Activated naive CD8-positive, alpha-beta T cell (primary cell): Measurements from ENCODE around the gene C22orf15.

ENCODE experiments used
- H3K27ac Mint-ChIP-seq: one replicate; pipeline ENCODE4 v1.8.0; 2021; ENCODE audit warnings: mixed read lengths
- H3K27me3 Mint-ChIP-seq: one replicate; pipeline ENCODE4 v1.8.0; 2021; ENCODE audit warnings: mixed read lengths
- H3K36me3 Mint-ChIP-seq: one replicate; pipeline ENCODE4 v1.8.0; 2021; ENCODE audit warnings: mixed read lengths
- H3K4me1 Mint-ChIP-seq: one replicate; pipeline ENCODE4 v1.8.0; 2021; ENCODE audit warnings: low read depth, mixed read lengths
- H3K4me3 Mint-ChIP-seq: one replicate; pipeline ENCODE4 v1.8.0; 2021; ENCODE audit warnings: mild to moderate bottlenecking, mixed read lengths
- H3K9me3 Mint-ChIP-seq: one replicate; pipeline ENCODE4 v1.8.0; 2021; ENCODE audit warnings: low read depth, mixed read lengths

C22orf15 gene

DNA sequence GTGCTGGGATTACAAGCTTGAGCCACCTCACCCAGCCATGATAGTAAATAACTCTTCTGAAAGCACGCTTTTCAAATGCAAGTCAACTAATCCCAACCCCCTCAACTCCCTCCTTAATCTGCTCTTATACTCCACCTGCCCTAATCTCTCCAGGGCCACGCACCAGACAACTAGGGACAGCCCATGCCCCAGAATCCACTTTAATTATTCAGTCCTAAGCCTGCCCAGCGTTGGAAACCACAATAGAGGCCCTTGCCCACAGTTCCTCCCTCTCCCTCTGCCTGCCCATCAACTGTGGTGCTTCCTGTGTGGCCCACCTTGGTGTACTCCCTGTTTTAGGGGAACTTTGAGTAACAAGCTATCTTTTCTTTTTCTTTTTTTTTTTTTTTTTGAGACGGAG is 5.9 kb upstream of the C22orf15 start:
- Mint-ChIP-seq H3K4me3 (no peak overlapping the region), H3K4me1 (no peaks in the 10 kb centered on the region), H3K9me3 (no peaks in the 10 kb centered on the region), H3K27ac (no peak overlapping the region), H3K27me3 (no peaks in the 10 kb centered on the region), H3K36me3 (no peaks in the 10 kb centered on the region)

DNA sequence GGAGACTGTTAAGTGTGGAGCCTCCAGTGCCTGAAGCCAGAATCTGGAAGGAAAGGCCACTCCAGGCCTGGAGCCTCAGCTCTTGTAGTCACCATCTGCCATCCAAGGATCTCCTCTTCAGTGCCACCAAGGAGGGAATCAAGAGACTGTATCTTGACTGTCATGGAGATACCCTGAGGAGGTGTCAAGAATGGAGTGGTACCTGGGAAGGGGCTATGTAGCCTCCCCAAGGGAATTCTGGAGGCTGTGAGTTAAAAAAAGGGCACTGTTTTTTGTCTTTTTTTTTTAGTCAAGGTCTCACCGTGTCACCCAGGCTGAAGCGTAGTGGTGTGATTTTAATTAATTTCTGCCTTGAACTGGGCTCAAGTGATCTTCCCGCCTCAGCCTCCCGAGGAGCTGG is 3.2 kb upstream of the C22orf15 start:
- Mint-ChIP-seq H3K9me3 (no peaks in the 10 kb centered on the region), H3K36me3 (no peaks in the 10 kb centered on the region), H3K4me1 (peaks cover 21% of the 10 kb centered on the region), H3K4me3 (no peak overlapping the region), H3K27me3 (no peaks in the 10 kb centered on the region), H3K27ac (no peak overlapping the region)

DNA sequence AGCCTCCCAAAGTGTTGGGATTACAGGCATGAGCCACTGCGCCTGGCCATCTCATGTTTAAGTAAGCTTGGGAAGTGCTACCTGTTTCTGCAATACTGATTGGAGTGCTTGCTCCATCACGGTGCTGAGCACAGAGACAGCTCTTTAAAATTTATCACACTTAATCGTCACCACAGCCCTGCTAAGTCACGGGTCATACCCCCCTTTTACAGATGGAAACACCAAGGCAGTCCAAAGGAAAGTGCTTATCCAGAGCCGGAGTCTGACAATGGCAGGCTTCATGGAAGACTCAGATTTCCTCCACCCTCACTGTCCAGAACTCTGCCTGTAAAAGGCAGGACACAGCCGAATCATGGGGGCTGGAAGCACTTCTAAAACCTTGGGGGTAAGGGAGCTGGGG is 2.7 kb upstream of the C22orf15 start:
- H3K4me3 Mint-ChIP-seq, result no peak overlapping the region
- H3K36me3 Mint-ChIP-seq, result no peaks in the 10 kb centered on the region
- no peak overlapping the region for H3K27ac Mint-ChIP-seq
- H3K27me3 Mint-ChIP-seq, result no peaks in the 10 kb centered on the region
- no peaks in the 10 kb centered on the region for H3K9me3 Mint-ChIP-seq
- H3K4me1 Mint-ChIP-seq, result peaks cover 26% of the 10 kb centered on the region

DNA sequence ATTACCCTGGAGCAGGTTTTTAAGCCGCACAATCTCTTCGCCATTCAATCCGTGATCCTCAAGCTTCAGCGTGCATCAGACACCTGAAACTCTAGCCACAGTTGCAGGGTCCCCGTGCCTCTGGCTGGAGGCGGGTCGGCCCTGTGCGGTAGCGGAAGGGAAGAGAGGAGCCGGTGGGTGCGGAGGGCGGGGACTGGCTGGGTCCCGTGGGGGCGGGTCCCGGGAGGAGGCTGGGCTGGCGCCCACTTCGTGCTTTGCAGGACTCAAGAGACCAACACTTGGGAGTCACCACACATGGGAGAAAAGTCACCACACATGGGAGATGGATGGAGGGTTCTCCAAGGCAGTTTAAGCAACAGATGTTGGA is 772 bp downstream of the C22orf15 start:
- Mint-ChIP-seq H3K36me3 (no peaks in the 10 kb centered on the region), H3K4me1 (peaks cover 40% of the 10 kb centered on the region), H3K27me3 (no peaks in the 10 kb centered on the region), H3K9me3 (no peaks in the 10 kb centered on the region), H3K4me3 (peak overlapping the region; percentile 76), H3K27ac (peak overlapping the region; percentile 75)

DNA sequence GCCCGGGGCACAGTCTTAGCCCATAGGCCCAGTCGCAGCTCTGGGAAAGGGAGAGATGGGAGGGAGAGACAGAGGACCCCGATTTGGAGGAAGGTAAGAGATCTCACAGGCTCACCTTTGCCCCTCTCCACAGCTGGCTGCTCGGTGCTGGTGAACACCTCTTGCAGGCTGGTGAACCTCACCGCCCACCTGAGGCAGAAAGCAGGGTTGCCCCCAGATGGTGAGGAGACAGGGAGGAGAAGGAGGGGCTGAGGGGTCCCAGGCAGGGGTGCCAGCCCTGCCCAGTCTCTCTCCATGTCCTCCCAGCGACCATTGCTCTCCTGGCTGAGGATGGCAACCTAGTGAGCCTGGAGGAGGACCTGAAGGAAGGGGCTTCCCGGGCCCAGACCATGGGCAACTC is 1.2 kb downstream of the C22orf15 start:
- Mint-ChIP-seq H3K27ac (peak overlapping the region; percentile 75), H3K27me3 (no peaks in the 10 kb centered on the region), H3K4me3 (peak overlapping the region; percentile 76), H3K4me1 (peaks cover 40% of the 10 kb centered on the region), H3K36me3 (no peaks in the 10 kb centered on the region), H3K9me3 (no peaks in the 10 kb centered on the region)

DNA sequence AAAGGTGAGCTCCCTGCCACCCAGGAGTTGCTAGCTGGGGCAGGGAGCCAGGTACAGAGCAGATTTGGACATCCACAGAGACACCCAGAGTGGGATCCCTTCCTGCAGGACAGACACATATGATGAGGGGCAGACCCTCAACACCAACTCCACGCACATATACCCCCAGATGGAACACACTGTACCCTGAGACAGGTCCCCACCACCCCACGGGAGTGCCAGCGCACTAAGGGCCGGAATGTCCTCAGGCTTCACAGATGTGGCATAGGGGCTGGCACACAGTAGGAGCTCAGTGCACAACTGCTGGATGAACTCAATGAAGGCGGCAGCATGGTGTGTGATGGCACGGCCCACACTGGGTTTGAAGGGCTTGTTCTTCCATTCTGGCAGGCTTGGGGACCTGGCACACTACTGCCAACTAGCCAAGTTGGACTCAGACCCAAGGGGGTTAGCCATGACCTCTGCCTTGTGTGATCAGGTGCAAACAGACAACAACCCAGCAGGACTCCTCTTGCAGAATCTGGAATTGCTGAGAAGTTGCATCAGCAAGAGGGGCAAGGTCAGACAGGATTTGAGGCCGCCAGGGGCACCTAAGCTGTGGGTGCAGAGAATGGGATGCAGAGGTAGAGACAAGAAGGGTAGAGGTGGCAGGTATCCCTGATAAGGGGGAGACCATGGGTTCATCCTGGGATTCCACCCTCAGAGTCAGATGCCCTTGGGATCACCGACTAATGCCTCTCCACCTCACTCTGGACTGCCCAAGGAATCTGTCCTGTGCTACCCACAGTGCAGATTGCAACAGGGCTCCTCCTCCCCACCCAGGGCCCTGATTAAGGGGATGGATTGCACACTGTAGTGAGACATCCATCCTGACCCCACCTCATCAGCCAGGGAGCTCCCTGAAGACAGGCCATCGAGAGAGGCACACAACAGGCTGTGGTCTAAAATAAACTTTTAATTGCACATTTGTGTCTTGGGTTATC is 2.4 kb downstream of the C22orf15 start:
- H3K27me3 Mint-ChIP-seq, result no peaks in the 10 kb centered on the region
- no peaks in the 10 kb centered on the region for H3K9me3 Mint-ChIP-seq
- no peaks in the 10 kb centered on the region for H3K36me3 Mint-ChIP-seq
- peak overlapping the region; percentile 69 for H3K4me3 Mint-ChIP-seq
- peak overlapping the region; percentile 46 for H3K27ac Mint-ChIP-seq
- peaks cover 42% of the 10 kb centered on the region for H3K4me1 Mint-ChIP-seq

DNA sequence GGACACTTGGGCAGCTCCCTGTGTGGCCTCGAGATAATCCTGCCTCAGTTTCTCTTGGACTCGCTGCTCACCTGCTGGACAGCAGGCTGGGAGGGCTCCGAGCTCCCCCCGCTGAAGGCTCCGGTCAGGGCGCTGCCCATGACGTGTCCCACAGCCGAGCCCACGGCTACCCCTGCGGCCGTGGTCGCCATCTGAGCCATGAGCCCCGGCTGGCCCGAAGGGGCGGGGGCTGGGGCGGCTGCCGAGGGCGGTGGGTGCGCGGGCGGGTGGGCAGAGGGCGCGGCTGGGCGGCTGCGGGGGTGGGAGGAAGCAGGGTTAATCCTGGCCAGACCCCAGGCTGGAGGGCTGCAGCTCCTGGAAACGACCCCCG is 4.5 kb downstream of the C22orf15 start:
- Mint-ChIP-seq H3K27me3 (no peaks in the 10 kb centered on the region), H3K4me3 (peak overlapping the region; percentile 83), H3K9me3 (no peaks in the 10 kb centered on the region), H3K27ac (peak overlapping the region; percentile 70), H3K36me3 (no peaks in the 10 kb centered on the region), H3K4me1 (peaks cover 51% of the 10 kb centered on the region)

DNA sequence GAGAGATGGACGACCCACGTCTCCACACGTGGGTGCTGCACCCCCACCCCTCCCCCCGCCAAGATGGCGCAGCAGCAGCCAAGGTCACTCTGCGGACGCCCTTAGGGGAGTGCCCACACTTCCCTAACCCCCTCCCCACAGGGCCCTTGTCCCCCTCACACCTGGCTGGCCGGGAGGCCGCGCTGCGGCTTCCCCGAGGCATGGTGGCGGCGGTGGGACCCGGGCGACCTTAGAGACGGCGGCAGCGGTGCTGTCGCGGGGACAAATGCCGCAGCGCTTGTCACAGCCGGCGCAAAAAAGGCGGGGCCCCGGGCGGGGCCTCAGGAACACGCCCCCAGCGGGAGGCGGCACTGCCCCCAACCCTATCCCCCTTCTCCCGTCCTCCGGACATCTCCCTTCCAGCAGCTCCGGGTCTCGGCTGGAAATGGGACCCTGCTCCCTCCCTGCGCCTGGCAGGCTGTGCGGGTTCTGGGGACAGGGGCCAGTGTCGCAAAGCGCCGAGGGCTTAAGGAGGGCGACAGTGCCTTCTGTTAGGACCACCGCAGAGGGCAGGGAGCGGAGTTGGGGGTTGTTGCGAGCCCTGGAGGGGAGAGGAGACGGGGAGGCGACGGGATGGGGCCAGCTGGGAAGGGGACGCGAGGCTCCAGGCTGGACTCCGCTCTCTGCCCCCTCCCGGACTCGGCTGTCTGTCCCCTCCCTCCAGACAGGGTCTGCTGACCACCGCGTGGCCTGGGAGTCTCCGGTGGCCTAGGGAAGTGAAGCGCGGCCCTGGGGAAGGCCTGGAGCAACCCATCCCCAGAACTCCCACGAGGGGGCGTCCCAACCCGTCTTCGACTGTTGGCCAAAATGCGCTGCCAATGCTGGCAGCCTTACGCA is 5.1 kb downstream of the C22orf15 start, which contains the start of gene CHCHD10:
CHCHD10 (minus strand) TSS at position 300 of the 876 bp plus-strand sequence; CDS start at position 202, 98 bp downstream.
- Mint-ChIP-seq H3K9me3 (no peaks in the 10 kb centered on the region), H3K4me1 (peaks cover 47% of the 10 kb centered on the region), H3K36me3 (no peaks in the 10 kb centered on the region), H3K4me3 (peak within 1 kb of the TSS; percentile 87), H3K27me3 (no peaks in the 10 kb centered on the region), H3K27ac (peak within 1 kb of the TSS; percentile 70)

DNA sequence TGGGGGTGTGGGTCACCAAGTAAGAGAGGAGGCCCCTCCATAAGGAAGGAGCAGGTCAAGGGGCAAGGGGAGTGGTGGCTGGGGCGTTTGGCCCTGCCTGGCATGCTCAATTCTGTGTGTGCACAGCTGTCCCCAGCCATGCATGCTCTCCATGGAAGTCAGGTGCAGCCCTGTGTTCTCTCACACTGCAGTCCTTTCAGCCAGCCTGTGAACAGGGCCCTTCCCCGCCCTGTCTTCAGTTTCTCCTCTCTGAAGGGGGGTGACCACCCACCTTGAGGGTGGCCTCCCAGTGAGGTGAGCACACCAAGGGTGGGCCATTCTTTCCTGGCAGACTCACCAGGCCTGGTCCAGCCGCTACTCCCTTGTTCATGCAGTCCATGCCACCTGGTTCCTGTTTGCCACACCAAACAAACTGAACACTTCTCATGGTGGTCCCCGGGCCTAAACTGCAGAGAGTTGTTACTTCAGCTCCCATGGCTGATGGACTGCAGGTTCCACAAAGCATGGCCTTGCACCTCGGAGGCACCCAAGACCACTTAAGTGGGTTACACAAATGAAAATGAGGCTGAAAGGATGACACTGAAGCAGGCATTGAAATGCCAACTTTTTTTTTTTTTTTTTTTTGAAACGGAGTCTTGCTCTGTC is 6.7 kb downstream of the C22orf15 start:
- H3K4me3 Mint-ChIP-seq, result peak overlapping the region; percentile 38
- no peaks in the 10 kb centered on the region for H3K9me3 Mint-ChIP-seq
- peaks cover 38% of the 10 kb centered on the region for H3K4me1 Mint-ChIP-seq
- H3K27me3 Mint-ChIP-seq, result no peaks in the 10 kb centered on the region
- H3K27ac Mint-ChIP-seq, result no peak overlapping the region
- no peaks in the 10 kb centered on the region for H3K36me3 Mint-ChIP-seq

DNA sequence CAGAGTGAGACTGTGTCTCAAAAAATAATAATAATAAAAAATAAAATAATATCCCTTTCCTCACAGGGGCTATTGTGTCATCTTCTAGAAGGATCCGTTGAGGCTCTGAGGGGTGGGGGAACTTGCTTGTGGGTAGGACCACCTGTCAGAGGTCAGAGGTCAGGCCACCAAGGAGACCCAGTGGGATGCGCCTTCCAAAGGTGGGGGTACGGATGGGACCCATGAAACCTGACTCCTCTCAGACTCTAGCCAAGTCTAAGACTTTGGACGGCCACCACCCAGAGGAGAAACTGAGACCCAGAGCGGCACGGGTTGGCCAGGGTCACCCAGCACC is 9.5 kb downstream of the C22orf15 start:
- H3K9me3 Mint-ChIP-seq, result no peaks in the 10 kb centered on the region
- H3K27ac Mint-ChIP-seq, result no peak overlapping the region
- H3K4me1 Mint-ChIP-seq, result peaks cover 17% of the 10 kb centered on the region
- H3K4me3 Mint-ChIP-seq, result peak overlapping the region; percentile 75
- H3K27me3 Mint-ChIP-seq, result no peaks in the 10 kb centered on the region
- no peaks in the 10 kb centered on the region for H3K36me3 Mint-ChIP-seq

DNA sequence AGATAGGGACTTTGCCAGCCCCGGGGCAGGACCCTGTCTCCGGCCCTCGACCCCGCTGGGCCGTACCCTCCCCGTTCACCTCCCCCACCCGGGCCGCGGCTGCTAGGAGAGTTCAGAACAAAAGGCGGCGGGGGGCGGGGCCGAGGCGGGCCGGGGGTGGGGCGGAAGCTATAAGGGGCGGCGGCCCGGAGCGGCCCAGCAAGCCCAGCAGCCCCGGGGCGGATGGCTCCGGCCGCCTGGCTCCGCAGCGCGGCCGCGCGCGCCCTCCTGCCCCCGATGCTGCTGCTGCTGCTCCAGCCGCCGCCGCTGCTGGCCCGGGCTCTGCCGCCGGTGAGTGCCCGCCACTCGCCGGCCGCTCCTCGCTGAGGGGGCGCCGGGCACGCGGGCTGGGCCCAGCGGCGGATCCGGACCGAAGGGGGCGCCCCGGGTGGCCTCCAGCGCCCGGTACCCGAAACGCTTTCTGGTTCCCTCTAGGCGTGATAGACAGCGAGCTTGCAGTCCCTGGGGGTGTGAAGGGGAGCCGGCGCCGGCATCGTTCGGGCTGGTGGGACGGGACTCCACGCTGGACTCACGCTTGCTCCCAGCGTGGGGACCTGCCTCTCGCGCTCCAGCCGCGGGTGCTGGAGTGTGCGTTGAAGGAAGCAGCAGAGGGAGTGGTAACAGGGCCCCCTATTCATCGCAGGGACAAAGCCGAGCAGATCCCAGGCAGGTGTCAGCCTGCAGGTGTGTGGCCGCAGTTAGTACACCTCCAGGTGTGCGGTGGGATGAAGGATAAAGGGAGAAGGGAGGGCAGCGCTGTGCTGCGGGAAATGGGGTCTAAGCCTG is 10.1 kb downstream of the C22orf15 start, which contains the start of gene MMP11:
MMP11 (plus strand) TSS at position 201 of the 825 bp plus-strand sequence; CDS start at position 223, 22 bp downstream.
- H3K4me3 Mint-ChIP-seq, result peak within 1 kb of the TSS; percentile 75
- peak within 1 kb of the TSS; percentile 3 for H3K27ac Mint-ChIP-seq
- H3K9me3 Mint-ChIP-seq, result no peaks in the 10 kb centered on the region
- no peaks in the 10 kb centered on the region for H3K36me3 Mint-ChIP-seq
- no peaks in the 10 kb centered on the region for H3K27me3 Mint-ChIP-seq
- peaks cover 17% of the 10 kb centered on the region for H3K4me1 Mint-ChIP-seq

DNA sequence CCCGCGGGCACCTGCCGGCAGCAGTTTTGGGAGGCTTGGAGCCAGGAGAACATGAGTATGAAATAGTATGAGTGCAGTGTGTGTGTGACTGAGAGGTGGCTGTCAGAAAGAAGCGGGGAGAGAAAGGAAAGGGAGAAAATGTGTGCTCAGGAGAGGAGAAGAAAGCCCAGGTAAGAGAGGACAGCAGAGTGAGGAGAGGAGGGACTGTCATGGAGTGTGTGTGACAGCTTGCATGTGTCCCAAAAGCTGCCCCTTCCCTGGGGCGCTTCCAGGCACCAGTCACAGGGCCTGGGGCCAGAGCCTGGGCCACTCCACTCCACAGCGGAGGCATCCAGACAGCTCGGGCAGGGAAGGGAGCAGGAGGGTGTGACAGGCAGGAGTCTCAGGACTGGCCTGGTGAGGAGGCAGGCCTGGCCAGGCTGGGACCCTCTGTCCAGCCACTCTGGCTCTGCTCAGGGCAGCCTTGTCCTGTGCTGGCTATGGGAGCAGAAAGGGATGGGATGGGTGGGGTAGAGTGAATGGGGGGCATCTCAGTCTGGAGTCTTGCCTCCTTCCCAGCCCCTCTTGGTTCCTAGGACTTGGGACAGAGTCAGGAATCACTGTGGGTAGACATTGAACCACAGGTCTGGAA is 10.8 kb downstream of the C22orf15 start:
- Mint-ChIP-seq H3K27me3 (no peaks in the 10 kb centered on the region), H3K9me3 (no peaks in the 10 kb centered on the region), H3K4me3 (peak overlapping the region; percentile 75), H3K36me3 (no peaks in the 10 kb centered on the region), H3K27ac (peak overlapping the region; percentile 3), H3K4me1 (peaks cover 17% of the 10 kb centered on the region)

DNA sequence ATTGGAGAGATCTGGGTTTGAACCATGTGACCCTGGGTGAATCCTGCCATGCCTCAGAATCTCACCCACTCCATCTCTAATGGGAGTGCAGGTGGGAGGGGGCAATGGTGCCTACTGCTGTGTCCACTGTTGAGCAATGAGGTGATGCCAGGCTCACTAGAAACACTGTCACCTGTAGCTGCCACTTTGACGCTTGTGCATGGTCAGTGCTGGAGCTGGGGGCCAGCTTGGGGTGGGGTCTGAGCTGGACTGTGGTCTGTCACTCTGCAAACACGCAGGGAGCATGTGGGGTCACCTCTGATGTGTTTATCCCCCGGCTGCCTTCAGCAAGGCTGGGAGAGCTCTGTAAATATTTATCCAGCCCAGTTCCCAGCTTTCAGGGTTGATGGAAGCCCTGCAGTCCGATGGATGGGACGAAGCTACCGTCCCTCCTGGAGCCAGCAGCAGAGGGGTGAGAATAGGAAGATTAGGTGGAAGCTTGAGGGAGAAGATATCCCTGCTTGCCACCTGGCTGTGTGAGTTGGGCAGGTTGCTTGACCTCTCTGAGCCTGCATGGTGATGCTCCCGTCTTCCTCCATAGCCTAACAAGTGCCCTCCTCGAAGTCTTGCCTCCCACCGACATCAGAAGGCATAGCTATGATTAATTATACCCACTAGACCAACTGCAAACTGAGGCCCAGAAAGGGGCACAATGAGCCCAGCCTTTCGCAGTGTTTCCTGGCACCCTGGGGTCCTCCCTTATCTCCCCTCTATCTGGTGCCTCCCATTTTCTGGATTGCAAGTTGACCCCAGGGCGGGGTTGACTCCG is 11.5 kb downstream of the C22orf15 start:
- Mint-ChIP-seq H3K27ac (no peak overlapping the region), H3K36me3 (no peaks in the 10 kb centered on the region), H3K4me1 (peaks cover 17% of the 10 kb centered on the region), H3K4me3 (peak overlapping the region; percentile 44), H3K27me3 (no peaks in the 10 kb centered on the region), H3K9me3 (no peaks in the 10 kb centered on the region)
